ENCODE results near the gene RPEL1.

- TF ChIP-seq POLR2A (IDR thresholded peaks at IDR 0.05; ENCODE audit: control extremely low read depth in 1 of 2, low read depth in 2 of 2, low read length in 2 of 2) (no peak), CBX5 (IDR thresholded peaks at IDR 0.05; ENCODE audit: low read depth, low read length) (no peak), SP1 (IDR thresholded peaks at IDR 0.05; ENCODE audit: low read depth, low read length) (no peak), ASH2L (IDR thresholded peaks at IDR 0.05; ENCODE audit: low read length) (no peak), EZH2 (IDR thresholded peaks at IDR 0.05; ENCODE audit: low read depth, low read length, severe bottlenecking) (no peak), TBP (IDR thresholded peaks at IDR 0.05; ENCODE audit: low read depth, low read length) (no peak)
Observed at GRCh38 chr10:103282961-103283360, 37.3 kb downstream of the RPEL1 start.
